HG03565 (cell line): Measurements from ENCODE around the gene SLC25A51.

ENCODE experiments used
- ATAC-seq: cut with Tn5 transposase; IDR thresholded peaks from one replicate; pipeline ENCODE4 v1.9.1; 2021; ENCODE audit warnings: mild to moderate bottlenecking, moderate library complexity; ENCODE audit not compliant: unreplicated experiment

Gene SLC25A51, protein sequence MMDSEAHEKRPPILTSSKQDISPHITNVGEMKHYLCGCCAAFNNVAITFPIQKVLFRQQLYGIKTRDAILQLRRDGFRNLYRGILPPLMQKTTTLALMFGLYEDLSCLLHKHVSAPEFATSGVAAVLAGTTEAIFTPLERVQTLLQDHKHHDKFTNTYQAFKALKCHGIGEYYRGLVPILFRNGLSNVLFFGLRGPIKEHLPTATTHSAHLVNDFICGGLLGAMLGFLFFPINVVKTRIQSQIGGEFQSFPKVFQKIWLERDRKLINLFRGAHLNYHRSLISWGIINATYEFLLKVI

DNA sequence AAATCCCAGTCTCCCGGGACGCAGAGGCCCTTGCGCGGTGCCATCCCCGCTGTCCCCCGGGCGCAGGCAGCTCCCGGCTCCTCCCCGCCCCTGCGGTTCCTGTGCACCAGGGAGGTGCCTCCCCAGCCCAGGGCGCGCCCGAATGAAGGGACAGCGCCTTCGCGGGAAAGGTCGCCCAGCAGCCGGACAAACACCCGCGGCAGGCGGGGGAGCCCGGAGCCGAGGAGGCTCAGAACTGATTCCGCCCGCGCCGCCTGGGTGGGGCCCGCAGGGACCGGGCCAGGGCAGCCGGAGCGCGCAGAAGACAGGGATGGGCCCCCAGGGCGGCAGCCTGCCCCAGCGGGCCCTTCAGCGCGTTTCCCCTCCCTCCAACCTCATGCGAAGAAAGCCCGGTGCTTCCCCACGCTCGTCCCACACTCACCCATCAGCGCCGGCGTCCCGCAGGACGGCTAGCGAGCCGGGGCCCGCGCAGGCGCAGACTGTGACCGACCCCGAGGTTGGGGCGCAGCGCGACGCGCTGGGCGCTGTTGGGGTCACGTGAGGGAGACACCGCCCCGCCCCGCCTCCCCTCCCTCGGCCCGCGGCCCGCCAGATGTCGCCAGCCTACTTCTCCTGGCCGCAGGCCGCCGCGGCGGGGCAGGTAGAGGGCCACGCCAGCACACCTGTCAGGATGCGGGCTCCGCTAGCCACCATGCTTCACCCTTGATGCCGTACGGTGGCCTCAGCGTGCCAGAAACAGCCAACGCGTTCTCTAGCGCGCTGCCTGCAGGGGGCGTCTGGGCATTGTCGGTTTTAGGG, at the start of gene SLC25A51:
Gene SLC25A51, minus strand, starts transcription at position 481 of the 798 bp plus-strand sequence. CDS start 15,577 bp downstream, outside the sequence.
- ATAC-seq: peak; percentile 81

DNA sequence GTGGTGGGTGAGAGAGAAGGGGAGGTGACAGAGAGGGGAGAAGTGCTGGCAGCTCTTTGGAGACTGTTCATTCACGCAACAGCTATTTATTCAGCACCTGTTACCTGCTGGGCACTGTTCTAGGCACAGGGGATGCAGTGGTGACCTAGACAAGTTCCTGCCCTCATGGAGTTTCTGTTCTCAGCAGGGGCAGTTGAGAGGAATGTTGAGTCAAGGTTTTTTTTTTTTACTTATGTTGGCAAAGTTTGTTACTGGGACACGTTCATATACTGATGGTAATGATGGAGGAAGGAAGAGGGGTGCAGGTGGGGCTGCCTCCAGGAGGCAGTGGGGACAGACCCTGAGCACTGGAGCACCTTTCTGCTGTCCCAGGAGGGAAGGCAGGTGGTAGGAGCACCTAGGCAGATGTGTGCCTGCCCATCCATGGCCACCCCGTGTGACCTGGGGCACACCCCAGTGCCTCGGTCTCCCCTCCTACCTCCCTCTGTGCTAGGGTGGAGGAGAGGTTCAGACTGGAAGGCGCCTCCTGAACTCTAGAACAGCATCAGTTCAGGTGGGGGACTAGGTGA, 49.4 kb upstream of the SLC25A51 start:
- no peak for ATAC-seq

DNA sequence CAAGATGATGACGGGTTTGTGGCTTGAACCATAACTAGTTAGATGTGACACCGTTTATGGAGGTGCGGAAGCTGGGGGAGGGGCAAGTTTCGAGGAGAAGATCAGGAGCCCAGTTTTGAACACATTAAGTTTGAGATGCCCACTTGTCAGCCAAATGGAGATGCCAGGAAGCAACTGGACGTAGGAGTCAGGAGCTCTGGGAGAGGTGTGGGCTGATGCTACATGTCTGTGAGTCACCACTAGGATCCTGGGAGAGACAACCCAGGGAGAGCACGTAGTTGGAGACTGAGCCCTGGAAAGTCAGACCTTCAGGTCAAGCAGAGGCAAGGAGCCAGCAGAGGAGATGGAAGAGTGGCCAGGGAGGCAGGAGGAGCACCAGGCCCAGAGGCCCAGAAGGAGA, 48.8 kb upstream of the SLC25A51 start:
- ATAC-seq: no peak

DNA sequence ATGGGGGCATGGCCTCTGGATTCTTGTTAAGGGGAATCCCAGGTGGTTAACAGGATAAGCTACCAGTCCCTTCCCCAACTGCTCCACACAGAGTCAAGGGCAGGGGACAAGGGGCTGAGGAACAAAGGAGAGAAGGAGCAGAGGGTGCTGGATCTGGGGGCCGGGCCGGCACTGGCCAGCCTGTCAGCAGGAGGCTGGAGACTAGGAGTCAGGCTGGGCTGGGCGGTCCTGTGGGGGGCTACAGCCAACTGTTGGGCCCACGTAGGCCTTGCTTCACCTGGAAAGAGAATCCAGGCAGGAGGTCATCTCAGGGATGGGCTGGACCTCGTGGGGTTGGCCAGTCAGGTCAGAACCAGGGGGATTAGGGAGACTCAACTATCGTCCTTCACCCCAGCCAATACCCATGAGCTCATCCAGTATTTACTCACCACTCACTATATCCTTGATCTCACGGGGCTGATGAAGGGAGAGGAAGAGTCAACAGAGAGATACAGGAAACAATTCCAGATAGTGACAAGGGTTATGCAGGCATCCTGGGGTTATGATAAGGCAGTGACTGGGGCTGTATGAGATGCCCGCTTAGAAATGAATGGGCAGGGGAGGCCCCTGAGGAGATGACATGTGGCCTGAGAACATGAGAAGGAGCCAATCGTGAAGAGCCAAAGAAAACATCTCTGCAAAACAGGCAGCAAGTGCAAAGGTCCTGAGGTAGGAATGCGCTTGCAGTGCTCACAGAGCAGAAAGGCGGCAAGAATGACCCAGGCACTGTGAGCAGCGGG, 47.9 kb upstream of the SLC25A51 start:
- ATAC-seq: no peak

DNA sequence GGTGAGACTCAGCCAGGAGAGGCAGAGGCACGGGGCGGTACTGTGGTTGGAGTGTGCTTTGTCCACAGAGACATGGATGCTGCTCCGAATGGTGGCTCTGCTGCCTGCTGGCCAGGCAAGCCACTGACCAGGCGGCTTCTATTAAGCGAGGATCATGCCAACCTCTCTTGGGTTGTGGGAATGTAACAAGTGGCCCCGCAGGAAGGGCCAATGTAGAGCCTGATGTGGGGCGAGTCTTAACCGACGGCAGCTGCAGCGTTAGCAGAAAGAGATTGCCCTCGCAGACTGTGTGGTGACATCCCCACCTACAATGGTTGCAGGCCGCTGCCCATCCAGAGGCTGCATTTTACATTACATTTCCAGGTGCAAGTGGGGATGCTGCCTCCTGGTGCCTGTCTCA, 46.6 kb upstream of the SLC25A51 start:
- no peak for ATAC-seq

DNA sequence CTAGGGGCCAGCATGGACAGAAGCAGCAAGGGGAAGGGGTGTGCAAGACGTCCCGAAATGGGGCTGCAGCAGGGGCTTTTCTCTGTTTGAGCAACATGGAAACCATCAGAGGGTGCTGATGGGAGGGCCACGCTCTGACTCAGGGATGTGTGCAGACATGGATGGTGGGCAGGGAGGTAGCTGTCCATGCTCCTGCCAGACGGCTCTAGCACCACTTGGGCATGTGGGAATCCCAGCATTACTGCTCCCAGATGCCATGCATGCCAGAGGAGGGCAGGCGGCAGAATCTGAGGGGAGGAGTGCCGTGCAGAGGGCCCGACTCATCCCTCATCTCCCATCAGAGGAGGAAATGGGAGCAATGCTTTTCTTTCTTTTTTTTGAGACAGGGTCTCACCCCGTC, 45.6 kb upstream of the SLC25A51 start:
- ATAC-seq: no peak

DNA sequence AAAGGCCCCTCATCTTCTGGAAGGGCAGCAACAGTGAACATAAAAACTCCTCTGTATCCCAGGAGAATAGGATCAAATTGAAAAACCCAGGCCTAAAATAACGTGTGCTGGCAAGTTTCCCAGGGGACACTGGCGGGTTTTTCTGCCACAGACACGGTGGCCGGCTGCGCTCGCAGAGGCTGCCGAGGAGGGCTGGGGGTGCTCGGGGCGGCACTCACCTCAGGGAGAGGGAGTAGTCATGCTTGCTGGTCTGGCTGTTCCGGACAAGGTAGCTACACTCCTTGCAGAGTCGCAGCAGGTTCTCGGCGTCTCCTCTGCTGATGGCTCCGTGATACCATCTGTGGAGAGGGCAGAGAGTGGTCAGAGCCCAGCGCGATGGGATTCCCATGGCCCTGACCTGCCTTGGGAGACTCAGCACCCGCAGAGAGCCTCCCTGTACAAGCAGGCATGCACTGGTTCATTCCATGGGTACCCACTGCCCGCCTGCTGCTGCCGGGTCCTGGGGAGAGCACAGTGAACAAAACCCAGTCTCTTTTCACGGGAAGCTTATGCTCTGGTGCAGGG, 44.6 kb upstream of the SLC25A51 start:
- ATAC-seq: no peak

DNA sequence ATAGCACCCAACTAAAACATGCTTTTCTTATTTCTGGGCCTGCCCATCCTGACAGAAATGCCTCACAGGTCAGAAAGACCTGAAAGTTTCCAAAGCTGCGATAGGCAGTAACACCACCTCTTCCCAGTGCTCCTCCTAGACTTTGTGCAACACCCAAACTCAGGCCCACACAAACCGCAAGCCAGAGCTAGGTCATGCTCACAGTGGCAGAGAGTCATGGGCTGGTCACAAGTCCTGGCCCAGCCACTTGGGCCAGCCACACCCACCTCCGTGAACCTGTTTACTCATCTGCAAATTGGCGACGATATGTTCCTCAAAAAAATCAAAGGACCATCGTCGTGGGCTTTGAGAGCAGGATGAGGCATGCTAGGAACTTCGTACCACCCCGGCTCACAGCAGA, 44.0 kb upstream of the SLC25A51 start:
- no peak for ATAC-seq

DNA sequence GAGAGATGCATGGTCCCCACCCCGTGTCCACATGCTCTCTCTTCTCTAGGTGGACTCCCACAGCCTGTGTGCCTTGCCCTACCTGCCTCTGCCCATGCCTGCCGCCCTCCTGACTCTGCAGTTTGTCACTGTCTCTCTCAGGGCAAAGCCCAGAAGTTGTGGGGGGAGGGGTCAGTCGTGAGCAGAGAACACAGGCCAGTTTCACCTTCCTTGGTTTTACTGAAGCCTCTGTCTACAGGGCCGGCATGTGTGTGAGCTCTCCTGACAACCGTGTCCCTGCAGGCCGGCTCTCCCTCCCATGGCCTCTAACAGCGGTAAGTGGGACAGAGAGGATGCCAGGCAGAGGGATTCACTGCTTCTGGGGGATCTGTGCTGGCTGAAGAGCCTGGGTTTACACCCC, 43.5 kb upstream of the SLC25A51 start:
- ATAC-seq: no peak

DNA sequence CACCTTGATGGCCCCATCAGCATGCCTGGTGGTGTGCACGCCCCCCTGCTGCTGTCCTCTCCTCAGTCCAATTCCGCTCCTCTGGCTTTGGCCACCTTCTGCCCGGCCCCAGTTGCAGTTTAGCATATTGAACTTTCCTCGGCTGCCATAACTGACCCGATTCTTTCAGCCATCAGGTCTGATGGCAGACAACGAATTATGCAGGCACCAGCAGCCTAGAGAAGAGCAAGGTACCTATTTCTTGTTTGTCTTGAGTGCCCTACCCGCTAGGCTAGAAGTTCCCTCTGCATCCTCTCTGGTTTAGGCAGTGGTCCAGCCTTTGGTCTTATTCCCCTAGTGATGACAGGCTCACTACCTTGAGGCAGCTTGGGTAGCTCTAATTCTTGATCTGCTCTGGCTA, 43.0 kb upstream of the SLC25A51 start:
- no peak for ATAC-seq

DNA sequence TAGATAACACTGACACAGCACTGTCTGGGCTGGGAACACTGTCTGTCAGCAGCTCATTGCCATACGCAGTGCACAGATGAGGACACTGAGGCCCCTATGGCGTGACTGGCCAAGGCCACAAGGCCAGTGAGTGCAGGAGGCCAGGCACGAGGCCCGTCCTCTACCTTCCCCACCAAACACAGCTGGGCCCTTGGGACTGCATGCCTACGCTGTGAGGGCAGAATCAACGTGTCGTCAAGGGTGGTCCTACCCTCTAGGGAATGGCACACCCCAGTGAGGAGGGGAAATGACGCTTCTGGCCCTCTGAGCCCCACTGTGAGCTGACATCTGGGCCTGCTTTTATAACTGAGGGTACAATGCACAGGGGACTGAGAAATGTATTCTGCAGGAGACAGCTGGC, 42.1 kb upstream of the SLC25A51 start:
- ATAC-seq: no peak

DNA sequence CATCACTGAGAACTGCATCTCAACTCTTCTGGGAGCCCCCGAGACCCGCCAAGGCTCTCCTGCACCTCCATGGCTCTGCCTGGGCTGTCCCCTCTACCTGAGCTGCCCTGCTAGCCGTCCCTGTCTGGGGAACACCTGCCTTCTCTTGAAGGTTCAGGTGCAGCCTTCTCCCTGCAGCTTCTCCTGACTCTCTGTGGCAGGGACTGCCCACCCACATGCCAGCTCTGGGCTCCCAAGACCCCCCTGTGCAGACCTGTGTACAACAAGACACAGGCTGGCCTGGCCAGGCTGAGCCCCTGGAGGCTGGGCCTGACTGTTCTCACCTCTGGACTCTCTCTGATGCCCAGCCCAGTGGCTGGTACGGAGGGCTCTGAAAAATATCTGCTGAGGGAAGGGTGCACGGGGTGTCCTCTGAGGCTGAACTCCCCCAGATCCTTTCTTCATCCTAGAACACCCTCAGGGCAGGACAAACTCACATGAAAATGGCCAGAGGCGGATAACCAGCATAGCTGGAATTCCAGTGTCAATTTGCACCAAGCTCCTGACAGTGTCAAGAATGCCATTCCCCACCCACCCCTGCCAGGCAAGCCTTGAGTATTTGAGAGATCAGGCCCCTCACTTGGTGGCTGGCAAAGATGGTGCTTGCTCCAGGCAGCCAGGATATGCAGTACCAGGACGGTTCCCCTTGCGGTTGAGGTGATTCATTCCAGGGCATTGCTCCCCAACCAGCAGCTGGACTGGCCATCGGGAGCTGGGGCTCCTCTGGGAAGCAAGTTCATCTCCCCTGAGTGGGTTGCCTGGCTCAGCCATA, 40.9 kb upstream of the SLC25A51 start:
- no peak for ATAC-seq

DNA sequence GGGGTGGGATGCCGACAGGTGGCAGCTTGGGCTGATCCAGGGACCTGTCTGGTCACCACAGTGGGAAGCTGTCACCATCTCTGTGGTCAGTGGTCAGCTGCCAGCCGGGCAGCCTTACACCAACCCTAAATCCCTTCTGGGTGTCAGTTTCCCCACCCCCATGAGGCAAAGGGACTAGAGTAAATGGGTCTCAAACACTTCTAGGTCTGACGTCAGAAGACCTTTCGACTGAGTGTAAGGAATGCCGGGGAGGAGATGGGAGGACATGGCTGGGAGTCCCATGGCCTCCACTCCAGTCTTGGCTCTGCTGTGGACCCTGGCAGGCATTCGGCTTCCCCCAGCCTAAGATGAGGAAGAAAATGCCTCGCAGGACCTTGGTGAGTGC, 40.3 kb upstream of the SLC25A51 start:
- no peak for ATAC-seq

DNA sequence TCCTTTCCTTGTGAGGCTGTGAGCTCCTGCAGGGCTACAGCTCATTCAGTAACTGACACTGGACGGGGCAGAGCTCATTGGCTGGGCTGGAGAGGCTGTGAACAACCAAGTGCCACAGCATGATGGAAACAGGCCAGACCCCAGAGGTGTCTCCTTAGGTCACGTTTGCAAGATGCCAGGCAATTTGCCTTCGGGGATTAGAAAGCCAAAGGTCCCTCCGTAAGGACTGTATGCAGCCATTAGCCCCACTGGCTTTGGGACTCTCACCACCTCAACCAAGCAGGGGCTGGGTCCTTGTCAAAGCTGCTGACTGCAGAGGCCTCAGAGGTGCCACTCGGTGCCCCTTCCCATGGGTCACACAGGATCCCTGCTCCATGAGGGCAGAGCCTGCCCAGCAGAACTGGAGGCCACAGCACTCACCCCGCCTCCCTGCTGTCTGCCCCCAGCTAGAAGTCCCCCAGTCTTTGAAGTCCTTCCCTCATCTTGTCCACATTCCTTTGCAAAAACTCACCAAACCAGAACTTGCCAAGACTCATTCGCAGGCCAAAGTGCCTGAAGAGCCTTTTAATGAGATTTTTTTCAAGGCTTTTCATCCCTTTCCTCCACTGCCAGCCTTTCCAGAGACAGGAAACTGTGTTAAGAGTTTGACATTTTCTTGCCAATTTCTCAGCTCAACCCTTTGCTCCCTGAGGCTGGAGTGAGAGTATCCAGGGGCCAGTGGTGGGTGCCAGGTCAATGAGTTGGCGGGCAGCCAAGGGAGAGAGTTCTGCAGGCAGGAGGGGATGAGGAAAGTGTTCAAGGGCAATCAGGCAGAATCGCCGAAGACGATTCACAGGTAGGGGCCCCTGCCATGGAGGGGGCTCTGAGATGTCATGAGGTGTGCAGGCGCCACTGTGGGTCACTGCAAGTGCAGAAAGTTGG, 39.7 kb upstream of the SLC25A51 start:
- ATAC-seq: no peak

DNA sequence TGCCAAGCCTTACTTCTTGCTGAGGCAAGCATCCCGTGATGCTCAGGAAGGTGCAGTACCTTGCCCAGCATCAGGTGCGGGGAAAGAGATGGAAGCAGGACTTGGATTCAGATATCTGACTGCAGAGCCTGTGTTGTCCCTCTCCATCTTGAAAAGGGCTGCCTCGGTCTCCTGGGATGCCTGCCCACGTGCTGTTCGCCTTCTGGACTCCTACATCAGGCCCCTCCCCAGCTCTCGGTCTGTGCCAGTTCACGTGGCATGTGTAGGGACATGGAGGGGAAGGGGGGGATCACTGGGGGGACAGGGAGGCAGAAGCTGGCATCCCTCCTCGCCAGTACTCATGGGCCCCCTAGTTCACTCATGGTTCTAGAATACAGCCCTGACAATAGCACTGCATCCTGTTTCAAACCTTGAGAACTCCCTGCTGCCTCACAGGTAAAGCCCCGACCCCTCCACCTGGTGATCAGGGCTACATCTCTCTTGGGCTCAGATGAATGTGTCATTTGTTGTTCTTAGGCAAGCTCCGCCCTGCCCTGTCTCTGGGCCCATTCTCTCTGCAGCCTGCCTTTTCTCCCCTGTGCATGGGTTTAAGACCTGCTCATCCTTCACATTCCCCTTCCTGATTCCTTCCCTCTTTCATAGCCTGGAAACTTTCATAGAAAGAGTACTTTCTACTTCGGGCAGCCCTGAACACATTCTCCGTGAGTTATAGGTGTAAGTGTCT, 38.9 kb upstream of the SLC25A51 start:
- ATAC-seq: no peak

DNA sequence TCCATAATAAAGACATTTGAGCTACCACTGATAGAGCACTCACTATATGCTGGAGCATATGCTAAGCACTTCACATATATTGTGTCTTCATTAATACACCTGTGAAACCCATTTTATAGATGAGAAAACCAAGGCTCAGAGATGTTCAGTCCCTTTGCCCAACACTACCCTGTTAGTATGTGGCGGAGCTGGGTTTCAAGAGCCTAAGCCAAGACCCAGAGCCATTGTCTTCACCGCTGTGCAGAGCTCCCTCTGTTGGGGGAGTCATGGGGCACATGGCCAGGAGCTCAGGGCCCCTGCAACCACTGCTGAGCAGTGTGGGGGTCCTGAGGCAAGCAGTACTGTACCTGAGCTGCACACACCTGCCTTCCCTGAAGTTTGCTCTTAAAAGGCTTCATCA, 37.3 kb upstream of the SLC25A51 start:
- ATAC-seq: no peak

DNA sequence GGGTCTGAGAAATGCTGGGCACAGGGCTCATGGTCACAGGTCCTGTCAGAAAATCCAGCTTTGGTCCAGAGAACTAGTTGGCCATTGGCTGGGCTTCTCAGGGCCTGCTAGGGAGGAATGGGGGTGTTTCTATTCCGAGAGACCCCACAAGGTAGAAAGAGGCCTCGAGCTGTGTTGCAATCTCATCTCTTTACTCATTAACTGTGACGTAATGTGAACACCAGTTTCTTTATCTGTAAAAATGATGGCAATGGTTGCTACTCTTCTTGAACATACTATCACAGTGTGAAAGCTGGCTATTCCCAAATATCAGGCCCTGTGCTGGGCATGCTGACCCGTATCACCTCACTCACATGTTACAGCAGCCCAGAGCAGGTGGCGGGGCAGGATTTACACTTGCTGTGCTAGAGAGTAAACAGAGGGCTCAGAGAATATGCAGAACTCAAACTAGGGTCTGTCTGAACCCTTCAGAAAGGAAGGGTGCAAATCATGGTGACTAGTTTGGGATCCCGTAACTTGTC, 35.7 kb upstream of the SLC25A51 start:
- ATAC-seq: no peak
